NCI-H1694 treated with DMSO at 0.1 percent for 48 hours (cell line): ENCODE measurements around the gene YOD1.

Experiments
- DNase-seq: peaks from one replicate; lab custom pipeline; 2025; lab: John Stamatoyannopoulos, UW

The YOD1 gene

DNA sequence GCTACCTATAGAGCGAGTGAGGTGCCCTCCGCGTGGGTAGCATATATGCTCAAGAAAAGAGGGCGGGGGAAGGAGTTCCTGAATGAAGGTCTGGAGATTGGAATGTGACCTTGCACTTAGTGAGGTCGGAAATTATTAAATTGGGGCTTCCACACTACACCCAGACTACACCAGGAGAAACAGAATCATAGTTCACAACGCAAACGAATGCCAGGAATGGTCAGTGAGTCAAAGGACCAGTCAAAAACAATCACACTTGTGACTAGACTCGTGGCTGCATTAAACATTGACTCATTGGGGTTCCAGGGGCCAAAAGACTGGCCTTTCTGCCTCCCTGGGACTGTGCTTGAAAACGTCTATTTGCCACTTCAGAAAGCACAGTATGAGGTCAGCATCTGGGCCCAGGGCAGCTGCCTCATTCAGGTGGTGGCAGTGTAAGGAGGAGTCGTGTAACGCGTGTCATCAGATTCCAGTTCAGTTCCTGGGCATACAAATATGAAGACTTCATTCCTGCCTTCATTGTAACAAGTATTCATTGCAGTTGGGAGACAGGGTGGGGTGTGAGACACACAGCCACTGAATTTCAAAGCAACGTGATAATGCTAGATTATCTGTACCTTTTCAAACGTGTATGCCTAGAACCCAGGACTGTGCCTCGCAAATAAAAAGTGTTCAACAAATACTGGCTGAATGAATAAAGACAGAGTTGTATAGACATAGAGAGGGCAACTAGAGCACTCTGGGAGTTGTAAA is at the start of gene YOD1:
Gene YOD1 (minus strand): TSS at position 18 of the 753 bp plus-strand sequence. CDS start 178 bp downstream, outside the sequence.
- DNase-seq: no peak

DNA sequence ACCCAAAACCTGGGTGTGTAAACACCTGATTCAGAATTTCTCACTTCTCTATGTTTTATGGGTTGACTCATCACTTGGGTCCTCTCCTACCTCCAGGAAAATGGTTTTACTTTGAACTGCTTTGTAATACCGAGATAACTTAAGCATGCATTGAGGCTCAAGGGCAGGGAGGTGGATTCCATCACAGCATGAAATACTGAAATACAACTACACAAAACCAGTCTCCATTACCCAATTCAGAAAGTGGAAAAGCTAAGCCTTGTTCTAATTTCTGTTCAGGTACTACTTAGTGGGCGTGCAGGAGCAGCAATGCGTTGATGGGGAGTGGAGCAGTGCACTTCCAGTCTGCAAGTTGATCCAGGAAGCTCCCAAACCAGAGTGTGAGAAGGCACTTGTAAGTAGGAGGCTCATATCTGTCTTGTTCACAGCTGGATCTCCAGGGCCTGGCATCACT is 46.9 kb upstream of the YOD1 start:
- no peak for DNase-seq

DNA sequence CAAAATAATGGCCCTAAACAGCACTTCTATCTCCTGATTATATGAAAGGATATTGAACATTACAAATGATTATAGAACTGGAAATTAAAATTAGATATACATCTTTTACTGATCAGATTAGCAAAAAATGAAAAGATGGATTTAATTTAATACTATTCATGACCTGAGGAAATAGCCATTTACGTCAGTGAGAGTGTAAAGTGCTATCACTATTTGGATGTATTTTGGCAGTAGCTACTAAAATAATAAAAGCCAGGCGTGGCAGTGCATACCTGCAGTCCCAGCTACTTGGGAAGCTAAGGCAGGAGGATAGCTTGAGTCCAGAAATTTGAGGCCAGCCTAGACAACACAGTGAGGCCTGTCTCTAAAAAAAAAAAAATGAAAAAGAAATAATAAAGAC is 42.9 kb upstream of the YOD1 start:
- DNase-seq: no peak

DNA sequence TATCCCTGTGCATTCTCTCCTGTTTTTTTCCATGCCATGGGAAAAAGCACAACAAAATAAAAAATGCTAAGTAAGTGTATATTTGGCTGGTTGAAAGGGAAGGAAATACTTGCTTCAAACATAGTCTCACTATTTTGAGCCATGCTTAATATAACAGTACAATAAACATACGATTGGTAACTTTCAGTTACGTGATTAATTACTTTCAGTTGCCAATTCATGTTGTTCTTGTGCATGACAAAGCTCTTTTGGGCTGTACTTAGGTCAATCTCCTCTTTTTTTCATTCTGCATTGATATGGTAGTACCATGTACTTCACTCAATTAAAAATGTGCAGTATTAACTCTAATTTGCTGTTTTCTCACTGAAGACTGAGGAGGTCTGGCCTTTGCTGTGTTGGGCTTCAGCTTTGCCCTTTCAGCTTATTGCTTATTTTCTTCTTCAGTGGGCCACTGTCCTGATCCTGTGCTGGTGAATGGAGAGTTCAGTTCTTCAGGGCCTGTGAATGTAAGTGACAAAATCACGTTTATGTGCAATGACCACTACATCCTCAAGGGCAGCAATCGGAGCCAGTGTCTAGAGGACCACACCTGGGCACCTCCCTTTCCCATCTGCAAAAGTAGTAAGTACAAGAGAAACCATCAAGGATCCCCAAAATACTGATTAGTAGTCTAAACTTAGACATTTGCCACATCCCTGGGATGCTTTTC is 40.3 kb upstream of the YOD1 start:
- no peak for DNase-seq

DNA sequence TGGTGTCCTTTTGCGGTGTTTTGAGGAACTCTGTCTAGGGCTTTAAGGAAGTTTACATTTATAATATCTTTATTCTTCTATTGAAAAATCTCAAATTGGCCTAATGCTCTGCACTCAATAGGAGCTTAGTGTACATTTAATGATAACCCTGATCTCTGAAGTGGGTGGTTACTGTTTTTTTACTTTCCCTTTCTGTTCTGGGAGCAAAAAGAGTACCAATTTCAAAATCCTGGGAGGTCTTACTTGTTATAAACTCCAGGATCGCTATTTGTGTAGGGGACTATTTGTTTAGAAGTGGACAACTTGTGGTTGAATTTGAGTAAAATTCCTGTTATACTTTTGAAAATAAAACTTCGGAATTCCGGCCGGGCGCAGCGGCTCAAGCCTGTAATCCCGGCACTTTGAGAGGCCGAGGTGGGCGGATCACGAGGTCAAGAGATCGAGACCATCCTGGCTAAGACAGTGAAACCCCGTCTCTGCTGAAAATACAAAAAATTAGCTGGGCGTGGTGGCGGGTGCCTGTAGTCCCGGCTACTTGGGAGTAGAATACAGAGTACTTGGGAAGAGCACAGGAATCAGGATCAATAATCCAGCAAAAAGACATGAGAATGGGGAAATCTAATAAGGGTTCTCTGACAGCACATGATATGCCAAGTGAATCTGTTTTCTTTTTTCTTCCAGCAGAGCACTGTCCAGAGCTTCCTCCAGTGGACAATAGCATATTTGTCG is 38.8 kb upstream of the YOD1 start:
- no peak for DNase-seq

DNA sequence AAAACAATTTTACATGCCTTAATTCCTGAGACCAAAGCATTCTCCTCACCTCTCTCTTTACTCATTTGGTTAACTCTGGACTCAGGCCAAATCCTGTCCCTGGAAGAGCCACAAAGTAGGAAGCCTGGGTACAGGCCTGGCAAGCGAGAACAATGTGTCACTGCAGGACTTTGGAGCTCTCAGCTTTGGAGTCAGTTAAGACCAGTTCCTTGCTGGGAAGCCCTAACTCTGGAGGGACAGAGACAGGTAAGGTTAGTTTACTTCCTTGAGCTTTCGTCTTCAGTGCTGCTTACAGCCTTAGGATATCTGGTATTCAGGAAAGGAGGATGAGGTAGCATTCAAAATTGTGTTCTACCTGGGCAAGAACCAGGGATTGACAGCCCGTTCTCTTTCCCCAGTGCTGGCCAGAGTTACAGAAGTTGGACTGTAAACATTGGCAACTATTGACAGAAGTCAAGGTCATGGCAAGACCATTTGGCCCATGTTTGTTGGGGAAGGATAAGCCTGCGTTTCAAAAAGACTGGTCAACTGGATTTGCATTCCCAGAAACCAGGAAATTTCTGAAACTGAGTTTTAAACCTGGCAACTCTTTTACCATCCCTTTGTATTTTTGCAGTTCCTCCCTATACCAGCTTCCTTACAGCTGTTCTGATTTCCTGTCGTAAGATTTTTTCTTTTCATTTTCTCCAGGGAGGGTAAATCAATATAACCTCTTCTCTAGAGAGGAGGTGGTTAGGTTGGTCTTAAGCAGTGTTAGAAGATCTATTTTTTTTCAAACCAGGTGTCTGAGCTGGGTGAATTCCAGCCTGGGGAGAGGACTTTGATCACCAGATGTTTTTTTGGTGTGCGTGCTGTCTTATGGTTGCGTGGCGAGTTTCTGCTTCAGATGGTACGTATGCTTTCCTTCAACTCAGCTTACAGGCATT is 38.0 kb upstream of the YOD1 start, which contains the start of gene C4BPB:
Gene C4BPB (plus strand): TSS at position 160 of the 926 bp plus-strand sequence. CDS start 672 bp downstream, at position 832.
- no peak for DNase-seq

DNA sequence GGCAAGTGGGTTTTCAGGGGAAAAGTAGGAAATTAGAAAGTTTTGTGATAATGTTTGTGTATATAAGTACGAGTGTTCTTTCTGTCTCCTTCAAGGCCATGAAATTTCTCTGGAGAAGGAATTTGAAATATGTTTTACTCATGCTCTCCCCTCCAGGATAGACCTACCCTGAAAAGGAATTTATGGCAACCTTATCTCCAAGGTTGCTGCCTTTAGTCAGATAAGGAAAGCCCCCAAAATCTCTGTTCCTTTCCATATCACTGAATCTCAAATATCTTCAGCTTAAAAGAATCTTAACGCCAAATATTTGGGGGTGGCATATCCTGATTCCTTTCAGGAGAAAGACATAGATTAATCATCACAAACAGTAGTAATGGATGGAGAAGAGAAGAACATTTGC is 37.2 kb upstream of the YOD1 start:
- DNase-seq: no peak

DNA sequence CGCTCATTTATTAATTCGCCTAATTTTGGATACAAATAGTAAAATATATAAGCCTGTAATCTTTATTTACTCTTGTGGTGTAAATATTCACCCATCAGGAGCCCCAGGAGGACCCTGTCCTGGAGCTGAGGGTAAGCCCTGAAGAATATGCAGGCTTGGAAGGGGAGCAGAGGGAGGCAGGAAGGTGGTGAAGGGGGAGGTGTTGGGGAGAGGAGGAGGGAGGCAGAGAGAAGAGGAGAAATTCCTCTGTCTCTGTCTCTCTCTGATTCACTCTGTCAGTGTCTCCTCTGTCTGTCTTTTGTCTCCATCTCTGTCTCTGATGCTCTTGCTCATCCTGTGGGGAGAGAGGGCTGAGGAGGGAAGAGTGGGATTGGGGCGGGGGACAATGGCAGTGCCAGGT is 34.9 kb upstream of the YOD1 start:
- no peak for DNase-seq

DNA sequence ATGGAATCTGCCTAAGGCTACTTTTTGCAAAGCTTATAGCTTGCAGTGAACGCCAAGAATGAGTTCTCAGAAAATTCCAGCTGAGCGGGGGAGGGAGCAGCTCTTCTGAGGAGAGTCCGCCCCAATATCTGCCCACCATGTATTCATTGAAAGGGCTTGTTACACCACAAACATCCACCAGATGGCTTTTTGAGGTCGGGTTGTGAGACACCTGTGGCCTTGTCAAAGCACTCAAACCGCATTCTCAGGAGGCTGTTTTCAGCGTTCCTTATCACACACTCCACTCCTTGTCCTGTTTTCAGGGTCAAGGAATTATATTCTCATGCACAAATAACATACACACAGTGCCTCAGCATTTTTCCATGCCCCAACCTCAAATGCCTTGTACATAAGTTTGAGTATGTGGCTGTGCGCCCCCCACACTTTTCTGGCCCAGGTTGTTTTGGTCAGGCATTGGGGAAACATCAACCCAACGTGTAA is 33.7 kb upstream of the YOD1 start:
- no peak for DNase-seq

DNA sequence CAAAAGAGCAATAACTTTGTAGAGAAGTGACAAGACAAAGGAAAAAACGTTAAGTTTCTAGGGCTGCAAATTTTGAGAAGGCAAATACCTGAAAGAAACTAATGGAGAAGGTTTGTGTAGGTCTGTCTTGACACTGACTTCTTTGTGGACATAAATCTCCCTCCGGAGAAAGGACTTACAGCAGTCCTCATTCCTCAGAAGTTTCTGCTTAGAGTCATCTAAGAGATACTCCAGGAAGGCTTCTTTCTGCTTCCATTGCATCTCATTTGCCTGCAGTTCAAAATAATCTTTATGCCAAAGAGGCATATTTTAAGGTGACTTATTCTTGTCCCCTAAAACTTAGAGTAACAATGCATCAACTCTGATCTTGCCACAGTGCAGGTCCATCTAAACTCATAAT is 33.2 kb upstream of the YOD1 start:
- no peak for DNase-seq

DNA sequence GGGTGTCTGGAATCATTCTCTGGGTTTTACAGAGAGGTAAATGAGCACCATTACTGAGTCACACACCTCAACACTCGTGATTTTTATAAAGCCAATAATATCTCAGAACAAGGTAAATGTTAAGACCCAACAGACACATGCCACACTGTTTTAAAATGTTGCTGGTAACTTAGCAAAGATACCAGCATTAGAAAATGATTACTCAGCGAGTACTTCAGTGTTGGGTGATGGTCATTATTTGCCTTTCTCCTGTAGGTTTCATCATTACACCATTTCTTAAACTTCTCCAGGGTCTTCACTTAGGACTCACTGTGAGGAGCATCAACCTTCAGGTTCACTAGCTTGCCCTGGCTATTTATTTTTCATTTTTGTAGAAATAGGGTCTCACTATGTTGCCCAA is 30.8 kb upstream of the YOD1 start:
- no peak for DNase-seq

DNA sequence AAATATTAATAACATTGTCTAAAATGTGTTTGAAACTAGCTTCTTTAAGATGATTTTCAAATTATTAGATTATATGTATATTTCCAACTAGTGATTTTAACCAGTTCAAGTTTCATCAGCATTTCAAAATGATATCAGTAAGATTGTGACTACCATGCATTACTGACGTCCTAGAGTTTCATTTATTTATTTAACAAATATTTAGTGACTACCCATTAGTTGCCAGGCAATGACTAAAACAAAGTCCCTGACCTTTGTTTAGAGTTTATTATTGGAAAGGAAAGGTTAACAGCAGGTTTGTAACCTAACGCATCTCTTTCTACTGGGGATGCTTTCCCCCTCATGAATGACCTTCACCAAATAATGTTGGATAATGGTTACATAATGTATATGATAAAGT is 30.1 kb upstream of the YOD1 start:
- DNase-seq: no peak

DNA sequence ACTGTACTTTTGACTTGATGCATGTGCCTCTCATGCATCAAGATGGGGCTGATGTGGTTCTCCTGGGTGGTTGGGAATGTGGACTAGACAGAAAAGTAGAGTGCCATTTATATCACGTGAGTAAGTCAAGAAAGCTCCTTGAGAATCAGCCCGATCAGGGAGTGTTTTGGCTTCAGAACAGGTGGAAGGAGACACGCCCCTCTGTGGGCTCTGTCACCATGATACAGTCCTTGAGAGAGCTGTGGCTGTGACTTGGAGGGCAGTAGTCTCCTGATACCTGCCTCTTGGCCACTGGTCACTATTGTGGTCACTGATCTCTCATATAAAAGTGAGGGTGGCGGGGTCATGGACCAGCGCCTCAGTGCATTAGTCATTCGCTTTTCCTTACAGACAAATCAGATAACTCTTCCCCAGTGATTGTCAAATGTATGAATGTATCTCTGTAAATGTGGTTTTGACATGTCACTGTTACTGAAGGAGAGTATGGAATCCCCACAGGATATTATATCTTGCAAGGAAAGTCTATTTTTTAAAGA is 28.8 kb upstream of the YOD1 start:
- DNase-seq: no peak

DNA sequence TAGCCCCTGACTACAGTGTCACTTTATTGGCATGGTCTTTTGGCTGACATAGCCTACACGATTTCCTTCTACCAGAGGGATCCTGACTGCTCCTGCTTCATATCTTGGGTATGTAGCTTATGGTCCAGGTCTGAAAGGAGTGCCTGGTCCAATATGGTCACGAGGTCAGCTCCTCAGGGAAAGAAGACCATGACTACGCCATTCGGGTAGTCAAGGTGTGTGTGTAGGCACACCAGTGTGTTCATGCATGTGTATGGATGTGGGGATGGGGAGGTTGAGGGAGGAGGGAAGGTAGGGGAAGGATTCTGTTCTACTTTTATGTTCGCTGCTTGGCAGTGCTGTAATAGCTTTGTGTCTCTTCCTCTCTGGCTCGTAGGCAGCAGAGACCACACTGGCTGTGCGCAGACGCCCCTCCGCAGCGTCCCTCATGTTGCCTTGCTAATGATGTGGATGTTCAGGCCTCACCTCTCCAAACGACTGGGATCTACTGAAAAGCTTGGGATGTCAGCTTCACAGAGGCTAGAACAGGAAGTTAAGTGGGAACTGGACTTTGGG is 27.6 kb upstream of the YOD1 start:
- no peak for DNase-seq

DNA sequence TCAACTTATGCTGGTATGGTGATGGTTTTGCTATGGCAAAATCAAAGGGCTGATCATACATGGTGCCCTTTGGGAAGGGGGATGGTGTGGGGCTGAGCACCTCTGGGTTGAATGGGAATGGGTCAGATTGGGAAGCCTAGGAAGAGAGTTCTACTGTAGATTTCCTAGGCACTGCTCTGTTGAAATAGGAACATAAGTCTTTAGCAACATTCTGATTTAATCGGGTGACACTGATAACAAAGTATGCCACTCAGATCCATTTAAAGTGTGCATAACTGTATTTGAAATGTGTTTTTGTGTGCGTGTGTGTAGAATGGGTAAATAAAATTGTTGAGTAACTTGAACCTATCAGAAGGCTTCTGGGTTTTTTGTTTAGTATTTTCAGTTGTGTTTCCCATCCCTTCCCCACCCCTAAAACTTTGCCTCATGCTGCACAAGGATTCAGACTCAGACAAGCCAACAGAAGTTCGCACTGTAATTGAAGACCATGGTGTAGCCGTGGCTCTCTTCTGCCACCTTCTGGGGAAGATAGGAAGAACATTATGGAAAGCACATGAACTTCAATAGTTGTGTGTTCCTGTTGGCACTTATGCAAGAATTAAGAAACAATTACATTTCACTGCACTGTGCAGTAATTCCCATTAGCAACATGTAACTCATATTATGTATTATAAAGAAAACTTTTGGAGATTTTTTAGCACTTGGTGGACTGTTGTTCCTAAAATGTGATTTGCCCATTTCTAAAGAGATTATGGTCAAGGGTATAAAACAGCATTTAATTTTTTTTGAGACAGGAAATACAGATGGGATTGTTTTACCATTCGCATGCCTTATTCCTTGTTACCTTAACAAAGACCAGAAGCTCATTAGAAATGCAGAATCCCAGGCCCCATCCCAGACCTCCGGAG is 26.7 kb upstream of the YOD1 start:
- peak; percentile 34 for DNase-seq

DNA sequence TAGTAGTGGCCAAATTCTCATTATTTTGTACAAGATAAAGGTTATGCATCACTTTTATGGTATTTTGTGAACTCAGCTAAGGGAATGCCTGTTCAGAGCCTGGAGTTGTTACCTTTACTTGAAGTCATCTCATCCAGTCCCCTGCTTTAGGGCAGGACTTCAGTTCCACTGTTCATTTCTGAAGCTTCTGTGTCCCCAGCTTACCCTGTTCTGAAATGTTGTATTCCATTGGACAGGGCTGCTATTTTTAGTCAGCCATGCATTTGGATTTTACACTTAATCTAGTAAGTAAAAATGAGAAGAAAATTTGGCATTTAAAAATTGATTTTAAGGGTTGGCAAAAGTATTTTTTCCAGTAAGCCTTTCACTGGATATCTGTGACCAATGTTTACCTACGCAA is 26.0 kb upstream of the YOD1 start:
- DNase-seq: no peak

DNA sequence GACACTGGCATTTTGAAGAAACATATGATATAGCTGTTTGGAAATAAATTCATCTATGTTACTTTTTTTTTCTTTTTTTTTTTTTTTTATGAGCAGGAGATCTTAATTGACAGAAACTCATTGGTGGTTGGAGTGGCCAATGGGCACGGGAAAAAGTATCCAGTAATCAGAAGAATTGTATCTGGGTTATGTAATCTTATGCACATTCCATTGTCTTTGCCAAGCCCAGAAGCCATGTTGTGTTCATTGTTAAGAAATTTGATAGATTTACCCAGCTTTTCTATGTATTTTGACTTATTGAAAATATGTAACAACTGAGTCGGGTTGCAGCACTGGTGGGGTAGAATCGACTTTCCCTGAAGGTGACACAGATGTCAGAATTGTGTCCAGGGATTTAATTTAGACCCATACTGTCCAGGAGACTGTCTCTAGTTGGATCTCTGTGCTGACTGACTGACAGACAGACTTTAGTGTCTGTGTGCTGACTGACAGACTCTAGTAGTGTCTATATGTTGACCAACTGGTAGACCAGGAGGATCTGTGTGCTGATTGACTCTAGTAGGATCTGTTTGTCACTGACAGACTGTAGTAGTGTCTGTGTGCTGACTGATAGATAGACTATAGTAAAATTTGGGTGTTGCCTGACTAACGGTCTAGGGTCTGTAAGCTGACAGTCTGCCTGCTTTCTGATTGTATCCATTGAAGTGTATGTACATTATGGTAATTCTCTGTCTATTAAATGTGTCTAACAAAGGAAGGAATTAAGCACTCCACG is 25.4 kb upstream of the YOD1 start:
- DNase-seq: no peak

DNA sequence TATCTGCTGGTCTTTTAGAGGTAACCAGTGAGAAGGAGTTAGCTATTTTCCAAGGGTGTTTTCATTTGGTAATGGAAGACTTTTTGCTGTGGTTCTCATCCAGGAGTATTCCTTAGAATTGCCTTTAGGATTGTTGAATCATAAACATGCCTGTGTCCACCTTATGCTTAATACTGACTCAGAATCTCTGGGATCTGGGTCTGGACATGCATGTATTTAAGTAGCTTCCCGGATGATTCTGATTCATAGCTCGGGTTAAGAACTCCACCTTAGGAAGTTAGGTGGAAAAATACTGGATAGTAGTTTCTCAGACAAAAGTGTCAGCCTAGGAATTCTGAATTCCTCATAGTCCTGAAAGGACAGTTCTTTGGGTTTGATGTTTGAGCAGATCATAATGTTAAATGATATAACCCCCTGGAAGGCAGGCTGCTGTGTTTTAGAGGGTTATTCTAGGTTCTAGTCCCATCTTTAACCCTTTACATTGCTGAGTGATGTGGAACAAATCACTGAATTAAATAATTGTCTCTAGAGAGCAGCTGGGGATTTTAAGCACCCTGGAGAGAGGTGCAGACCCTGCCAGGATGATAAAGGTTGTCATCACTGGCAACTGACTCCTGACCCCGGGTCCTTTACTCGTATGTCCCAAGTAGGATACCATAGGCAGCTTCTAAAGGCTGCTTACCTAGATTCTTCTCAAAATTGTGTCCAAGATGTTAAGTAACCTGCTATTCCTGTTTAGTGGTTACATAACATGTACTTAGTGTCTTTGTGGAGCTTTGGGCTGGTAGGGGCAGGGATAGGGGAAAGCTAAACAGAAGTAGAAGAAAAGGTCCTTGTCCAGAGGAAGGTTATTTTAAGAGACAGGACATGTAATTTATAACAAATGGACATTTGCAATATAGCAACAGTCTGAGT is 23.2 kb upstream of the YOD1 start:
- DNase-seq: no peak
